Measurements from ENCODE around the gene COQ5.

- TF ChIP-seq, protein P1, sequence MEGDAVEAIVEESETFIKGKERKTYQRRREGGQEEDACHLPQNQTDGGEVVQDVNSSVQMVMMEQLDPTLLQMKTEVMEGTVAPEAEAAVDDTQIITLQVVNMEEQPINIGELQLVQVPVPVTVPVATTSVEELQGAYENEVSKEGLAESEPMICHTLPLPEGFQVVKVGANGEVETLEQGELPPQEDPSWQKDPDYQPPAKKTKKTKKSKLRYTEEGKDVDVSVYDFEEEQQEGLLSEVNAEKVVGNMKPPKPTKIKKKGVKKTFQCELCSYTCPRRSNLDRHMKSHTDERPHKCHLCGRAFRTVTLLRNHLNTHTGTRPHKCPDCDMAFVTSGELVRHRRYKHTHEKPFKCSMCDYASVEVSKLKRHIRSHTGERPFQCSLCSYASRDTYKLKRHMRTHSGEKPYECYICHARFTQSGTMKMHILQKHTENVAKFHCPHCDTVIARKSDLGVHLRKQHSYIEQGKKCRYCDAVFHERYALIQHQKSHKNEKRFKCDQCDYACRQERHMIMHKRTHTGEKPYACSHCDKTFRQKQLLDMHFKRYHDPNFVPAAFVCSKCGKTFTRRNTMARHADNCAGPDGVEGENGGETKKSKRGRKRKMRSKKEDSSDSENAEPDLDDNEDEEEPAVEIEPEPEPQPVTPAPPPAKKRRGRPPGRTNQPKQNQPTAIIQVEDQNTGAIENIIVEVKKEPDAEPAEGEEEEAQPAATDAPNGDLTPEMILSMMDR (IDR thresholded peaks at IDR 0.05): no peak
- TF ChIP-seq POLR2A (IDR thresholded peaks at IDR 0.05): no peak
These were observed 61.5 kb downstream of the COQ5 start for GRCh38 chr12:120467439-120467838.
